HepG2 (cell line): Measurements from ENCODE around the gene CCSER2. TPM values are rescaled to one million over a fixed set of nuclear protein-coding genes. Genes with fewer than 3 reads are reported as not detected.

ENCODE experiments used
- ATAC-seq: fragments of 200-7000 bp; cut with Tn5 transposase; 3 replicates; pipeline ENCODE4 v1.9.1; 2020; ENCODE audit warnings: mild to moderate bottlenecking, moderate library complexity
- BruUV-seq: library from RNA; stranded (reverse); fragments of 400-500 nt; replicated peaks from 2 replicates; lab custom pipeline; 2021; lab: Mats Ljungman, UMichigan
- CTCF ChIA-PET: fragments of 300-600 bp; formaldehyde crosslinking; extraction: SDS; loops from one replicate; lab custom pipeline; 2021; ENCODE audit warnings: low total read pairs, inconsistent platforms, low intra/inter-chr PET ratio; lab: Yijun Ruan, JAX
- POLR2A ChIA-PET: fragments of 350-600 bp; sonication (Branson Sonifier 250); formaldehyde crosslinking; loops from one replicate; lab custom pipeline; 2020; ENCODE audit warnings: antibody characterized with exemption, inconsistent platforms; lab: Yijun Ruan, JAX
- DNase-seq: peaks from one replicate; pipeline ENCODE4 v3.0.0-alpha.2; 2015; ENCODE audit warnings: low spot score
- FAIRE-seq: peaks from 3 replicates; lab custom pipeline; 2011; peaks lifted over from hg19 to GRCh38; lab: Jason Lieb, UNC
- H2AFZ ChIP-seq: one replicate; pipeline ENCODE4 v1.6.1; 2011; ENCODE audit warnings: low read length, inconsistent platforms
- H3K27ac ChIP-seq: fragments of 300-600 bp; 3 replicates; pipeline ENCODE4 v1.8.0; 2011; ENCODE audit warnings: mixed run types, mild to moderate bottlenecking, mixed read lengths, low read length, inconsistent platforms; ENCODE audit not compliant: insufficient read depth; ENCODE audit errors: extremely low read length
- H3K27me3 ChIP-seq, 2 experiments: fragments of 200-600 bp in 1 of 2; 2 replicates in 1 of 2; 3 replicates in 1 of 2; pipeline versions ENCODE4 v1.6.0 to v1.8.0; 2011; ENCODE audit warnings: low read length in 2 of 2, mild to moderate bottlenecking in 2 of 2, moderate library complexity in 2 of 2, inconsistent platforms in 1 of 2; ENCODE audit not compliant: insufficient read depth in 2 of 2, control insufficient read depth in 1 of 2
- H3K36me3 ChIP-seq, 2 experiments: fragments of 200-600 bp in 1 of 2; replicated peaks in 1 of 2; 2 replicates in 1 of 2; 3 replicates in 1 of 2; pipeline versions ENCODE4 v1.5.1 to v1.8.0; 2011; ENCODE audit warnings: low read length in 2 of 2, inconsistent platforms in 1 of 2; ENCODE audit not compliant: insufficient read depth in 2 of 2, control insufficient read depth in 1 of 2
- H3K4me1 ChIP-seq: 2 replicates; pipeline ENCODE4 v1.5.1; 2012; ENCODE audit warnings: low read length, inconsistent platforms; ENCODE audit not compliant: insufficient read depth
- H3K4me2 ChIP-seq: 2 replicates; pipeline ENCODE4 v1.6.0; 2011; ENCODE audit warnings: low read depth, low read length, inconsistent platforms
- H3K4me3 ChIP-seq, 3 experiments: fragments of 200-600 bp in 1 of 3; sonication (generic), shearing (Covaris generic) in 1 of 3; replicated peaks in 1 of 3; 2 replicates each; pipeline ENCODE4 v1.5.1; 2011 to 2016; ENCODE audit warnings: low read length in 3 of 3, inconsistent platforms in 2 of 3, low read depth in 2 of 3, mild to moderate bottlenecking in 2 of 3, control low read depth in 1 of 3, mixed read lengths in 1 of 3; ENCODE audit not compliant: insufficient read depth in 1 of 3
- H3K79me2 ChIP-seq: one replicate; pipeline ENCODE4 v1.6.1; 2011; ENCODE audit warnings: low read length, inconsistent platforms; ENCODE audit not compliant: insufficient read depth
- H3K9ac ChIP-seq: 2 replicates; pipeline ENCODE4 v1.6.0; 2011; ENCODE audit warnings: mild to moderate bottlenecking, low read depth, low read length, inconsistent platforms; ENCODE audit not compliant: insufficient read depth
- H3K9me3 ChIP-seq: 2 replicates; pipeline ENCODE4 v1.5.1; 2012; ENCODE audit warnings: mild to moderate bottlenecking, low read length
- H4K20me1 ChIP-seq: 2 replicates; pipeline ENCODE4 v1.6.0; 2011; ENCODE audit warnings: inconsistent platforms, mild to moderate bottlenecking, low read length, moderate library complexity; ENCODE audit not compliant: insufficient read depth
- HIC2 ChIP-seq: sonication (generic); formaldehyde crosslinking; IDR thresholded peaks from 2 replicates; pipeline ENCODE4 v1.9.0; 2022; ENCODE audit warnings: low read depth, missing genetic modification reagents
- HNF1B ChIP-seq: sonication (generic); formaldehyde crosslinking; IDR thresholded peaks from 2 replicates; pipeline ENCODE4 v1.5.1; 2020; ENCODE audit warnings: mild to moderate bottlenecking, moderate library complexity, missing genetic modification reagents
- JUN ChIP-seq: sonication (generic); formaldehyde crosslinking; IDR thresholded peaks from 2 replicates; pipeline ENCODE4 v1.4.0; 2020; ENCODE audit warnings: mild to moderate bottlenecking, missing genetic modification reagents
- KLF16 ChIP-seq, 2 experiments: sonication (generic) in 1 of 2; formaldehyde crosslinking in 1 of 2; IDR thresholded peaks; 2 replicates each; pipeline versions ENCODE4 v1.6.1 to v1.8.0; 2016 to 2023; ENCODE audit warnings: missing genetic modification reagents in 2 of 2, missing compliant biosample characterization in 1 of 2
- MIXL1 ChIP-seq: IDR thresholded peaks from 2 replicates; pipeline ENCODE4 v1.6.1; 2016
- MTERF4 ChIP-seq: sonication (generic); formaldehyde crosslinking; IDR thresholded peaks from 2 replicates; pipeline ENCODE4 v1.8.0; 2023; ENCODE audit warnings: mild to moderate bottlenecking, missing genetic modification reagents
- PCBP2 ChIP-seq: fragments of 200-400 bp; formaldehyde crosslinking; optimal IDR thresholded peaks from 2 replicates; pipeline ENCODE3; 2018; ENCODE audit warnings: low read length, low read depth; ENCODE audit not compliant: poor library complexity, severe bottlenecking
- TRIM24 ChIP-seq: sonication (generic); formaldehyde crosslinking; IDR thresholded peaks from 2 replicates; pipeline ENCODE4 v1.8.0; 2022; ENCODE audit warnings: mild to moderate bottlenecking, missing genetic modification reagents
- ZBTB3 ChIP-seq: sonication (generic); formaldehyde crosslinking; IDR thresholded peaks from 2 replicates; pipeline ENCODE4 v1.4.0; 2020; ENCODE audit warnings: low read depth, mild to moderate bottlenecking, moderate library complexity, missing genetic modification reagents, borderline replicate concordance
- ZNF441 ChIP-seq: sonication (generic); formaldehyde crosslinking; IDR thresholded peaks from 2 replicates; pipeline ENCODE4 v1.7.0; 2021; ENCODE audit warnings: missing genetic modification reagents, borderline replicate concordance
- ZNF780A ChIP-seq: sonication (generic); formaldehyde crosslinking; IDR thresholded peaks from 2 replicates; pipeline ENCODE4 v1.8.0; 2022; ENCODE audit warnings: mild to moderate bottlenecking, missing genetic modification reagents, moderate library complexity
- WGBS: methylation state at CpG from one replicate; pipeline ENCODE4 v1.1.6; 2017; ENCODE audit warnings: low lambda C conversion rate; 5-methylcytosine and 5-hydroxymethylcytosine counted together
- in situ Hi-C: cut with HindIII; loops from 2 replicates; pipeline ENCODE4 v1.10.0; 2017; ENCODE audit warnings: low pct_unique_long_range_greater_than_20kb; ENCODE audit not compliant: extremely low pct_ligation_motif_present
- intact Hi-C: fragments of 100-400 bp; cut with micrococcal nuclease; formaldehyde crosslinking; loops from one replicate; pipeline ENCODE4 v1.10.0; 2022; ENCODE audit not compliant: unreplicated experiment
- polyA plus RNA-seq, 8 experiments: library from polyadenylated mRNA; depleted of rRNA in 3 of 8; stranded (reverse) in 7 of 8; unstranded in 1 of 8; fragments of >200 nt; fragmentation: Illumina TruSeq in 4 of 8; extraction: Trizol in 4 of 8; gene quantifications; 2 replicates each; pipeline versions ENCODE4 v1.2.1 to v1.2.3, GENCODE V29; 2011 to 2016; ENCODE audit warnings: low read depth in 4 of 8, missing spikeins in 1 of 8, mixed read lengths in 1 of 8; ENCODE audit not compliant: insufficient read depth in 1 of 8
- total RNA-seq, 5 experiments: library from RNA; depleted of rRNA; stranded (reverse); fragments of >200 nt; fragmentation: Illumina TruSeq; extraction: Trizol; gene quantifications; 2 replicates each; pipeline ENCODE4 v1.2.3, GENCODE V29; 2016; ENCODE audit warnings: low read depth in 1 of 5
- TF ChIP-seq, protein P1 (sequence below): sonication (generic); formaldehyde crosslinking; IDR thresholded peaks from 2 replicates; pipeline ENCODE4 v1.4.0; 2020; ENCODE audit warnings: missing genetic modification reagents
- TF ChIP-seq, protein P2 (sequence below): sonication (generic); formaldehyde crosslinking; IDR thresholded peaks from 2 replicates; pipeline ENCODE4 v1.4.0; 2020; ENCODE audit warnings: mild to moderate bottlenecking, missing genetic modification reagents

CCSER2 gene
- total and polyA plus RNA-seq, 2 of the 13 experiments (the other 11 are each of a cell fraction or from before 2014, with no cell fraction given) = 13.3 to 17.2 TPM

DNA sequence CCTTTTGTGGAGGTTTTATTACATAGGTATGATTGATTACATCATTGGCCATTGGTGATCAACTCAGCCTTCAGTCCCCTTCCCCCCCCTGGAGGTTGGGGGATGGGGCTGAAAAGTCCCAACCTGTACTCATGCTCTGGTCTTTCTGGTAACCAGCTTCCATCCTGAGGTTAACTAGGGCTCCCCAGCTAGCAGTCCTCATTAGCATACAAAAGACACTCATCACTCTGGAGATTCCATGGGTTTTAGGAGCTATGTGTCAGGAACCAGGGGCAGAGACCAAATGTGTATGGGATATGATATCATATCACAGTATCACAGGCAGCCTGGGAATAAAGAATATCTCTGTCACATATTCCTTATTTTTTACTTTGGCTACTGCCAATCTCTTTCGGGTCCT lies 13.6 kb downstream of the CCSER2 start (continued):
- TF ChIP-seq MTERF4 = no peak
- TF ChIP-seq ZBTB3 (CRISPR knock-in tag) = no peak
- no peak for TF ChIP-seq MIXL1 (CRISPR knock-in tag)
- no peak for TF ChIP-seq ZNF441 (CRISPR knock-in tag)
- no peak for TF ChIP-seq ZNF780A (CRISPR knock-in tag)
- TF ChIP-seq PCBP2 = no peak
- no peak for TF ChIP-seq TRIM24 (CRISPR knock-in tag)
- no peak for TF ChIP-seq JUN (CRISPR knock-in tag)
- no peak for TF ChIP-seq KLF16 (CRISPR knock-in tag; IDR thresholded peaks at IDR 0.05)

GRCh38 chr10:84342584-84342983 lies 14.2 kb downstream of the CCSER2 start:
- Histone ChIP-seq H3K27ac (no peak overlapping the region), H3K79me2 (peaks cover 32% of the 10 kb centered on the region), H3K4me3 (no peak overlapping the region), H3K36me3 (no peaks in the 10 kb centered on the region; a peak in 1 of 5 replicates), H3K4me1 (no peaks in the 10 kb centered on the region), H3K9ac (no peak overlapping the region), H3K4me2 (no peak overlapping the region), H4K20me1 (no peaks in the 10 kb centered on the region; the same call in 1 of the 2 replicates), H2AFZ (no peak overlapping the region), H3K9me3 (no peaks in the 10 kb centered on the region), H3K27me3 (no peaks in the 10 kb centered on the region)
- intact Hi-C loops = no loop called here
- in situ Hi-C loops = no loop called here
- ChIA-PET CTCF (no interaction called here), POLR2A (no interaction called here)
- DNase-seq = no peak
- no peak for ATAC-seq
- 95% methylated on average over 6 of the region's 6 CpGs for WGBS
- FAIRE-seq = no peak
- no TSS peak for BruUV-seq
- TF ChIP-seq, protein P1, sequence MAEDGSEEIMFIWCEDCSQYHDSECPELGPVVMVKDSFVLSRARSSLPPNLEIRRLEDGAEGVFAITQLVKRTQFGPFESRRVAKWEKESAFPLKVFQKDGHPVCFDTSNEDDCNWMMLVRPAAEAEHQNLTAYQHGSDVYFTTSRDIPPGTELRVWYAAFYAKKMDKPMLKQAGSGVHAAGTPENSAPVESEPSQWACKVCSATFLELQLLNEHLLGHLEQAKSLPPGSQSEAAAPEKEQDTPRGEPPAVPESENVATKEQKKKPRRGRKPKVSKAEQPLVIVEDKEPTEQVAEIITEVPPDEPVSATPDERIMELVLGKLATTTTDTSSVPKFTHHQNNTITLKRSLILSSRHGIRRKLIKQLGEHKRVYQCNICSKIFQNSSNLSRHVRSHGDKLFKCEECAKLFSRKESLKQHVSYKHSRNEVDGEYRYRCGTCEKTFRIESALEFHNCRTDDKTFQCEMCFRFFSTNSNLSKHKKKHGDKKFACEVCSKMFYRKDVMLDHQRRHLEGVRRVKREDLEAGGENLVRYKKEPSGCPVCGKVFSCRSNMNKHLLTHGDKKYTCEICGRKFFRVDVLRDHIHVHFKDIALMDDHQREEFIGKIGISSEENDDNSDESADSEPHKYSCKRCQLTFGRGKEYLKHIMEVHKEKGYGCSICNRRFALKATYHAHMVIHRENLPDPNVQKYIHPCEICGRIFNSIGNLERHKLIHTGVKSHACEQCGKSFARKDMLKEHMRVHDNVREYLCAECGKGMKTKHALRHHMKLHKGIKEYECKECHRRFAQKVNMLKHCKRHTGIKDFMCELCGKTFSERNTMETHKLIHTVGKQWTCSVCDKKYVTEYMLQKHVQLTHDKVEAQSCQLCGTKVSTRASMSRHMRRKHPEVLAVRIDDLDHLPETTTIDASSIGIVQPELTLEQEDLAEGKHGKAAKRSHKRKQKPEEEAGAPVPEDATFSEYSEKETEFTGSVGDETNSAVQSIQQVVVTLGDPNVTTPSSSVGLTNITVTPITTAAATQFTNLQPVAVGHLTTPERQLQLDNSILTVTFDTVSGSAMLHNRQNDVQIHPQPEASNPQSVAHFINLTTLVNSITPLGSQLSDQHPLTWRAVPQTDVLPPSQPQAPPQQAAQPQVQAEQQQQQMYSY (CRISPR knock-in tag) = no peak
- TF ChIP-seq HNF1B (CRISPR knock-in tag) (no peak), HIC2 (CRISPR knock-in tag) (no peak)
- TF ChIP-seq, protein P2, sequence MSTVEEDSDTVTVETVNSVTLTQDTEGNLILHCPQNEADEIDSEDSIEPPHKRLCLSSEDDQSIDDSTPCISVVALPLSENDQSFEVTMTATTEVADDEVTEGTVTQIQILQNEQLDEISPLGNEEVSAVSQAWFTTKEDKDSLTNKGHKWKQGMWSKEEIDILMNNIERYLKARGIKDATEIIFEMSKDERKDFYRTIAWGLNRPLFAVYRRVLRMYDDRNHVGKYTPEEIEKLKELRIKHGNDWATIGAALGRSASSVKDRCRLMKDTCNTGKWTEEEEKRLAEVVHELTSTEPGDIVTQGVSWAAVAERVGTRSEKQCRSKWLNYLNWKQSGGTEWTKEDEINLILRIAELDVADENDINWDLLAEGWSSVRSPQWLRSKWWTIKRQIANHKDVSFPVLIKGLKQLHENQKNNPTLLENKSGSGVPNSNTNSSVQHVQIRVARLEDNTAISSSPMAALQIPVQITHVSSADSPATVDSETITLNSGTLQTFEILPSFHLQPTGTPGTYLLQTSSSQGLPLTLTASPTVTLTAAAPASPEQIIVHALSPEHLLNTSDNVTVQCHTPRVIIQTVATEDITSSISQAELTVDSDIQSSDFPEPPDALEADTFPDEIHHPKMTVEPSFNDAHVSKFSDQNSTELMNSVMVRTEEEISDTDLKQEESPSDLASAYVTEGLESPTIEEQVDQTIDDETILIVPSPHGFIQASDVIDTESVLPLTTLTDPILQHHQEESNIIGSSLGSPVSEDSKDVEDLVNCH (CRISPR knock-in tag) = no peak
